Sigmoid colon (tissue), 4 donors: ENCODE results near the gene EVI2B.

ENCODE experiments used
- EP300 ChIP-seq, 4 donors: sonication (generic); formaldehyde crosslinking; IDR thresholded peaks; one replicate each; pipeline ENCODE4 v1.6.1; 2017; ENCODE audit warnings: antibody characterized with exemption in 4 of 4
- POLR2A ChIP-seq, 2 donors: fragments of 450-650 bp; IDR thresholded peaks; one replicate each; pipeline ENCODE4 v1.6.1; 2016; ENCODE audit warnings: antibody characterized with exemption in 2 of 2, mild to moderate bottlenecking in 2 of 2, moderate library complexity in 2 of 2
- POLR2AphosphoS5 ChIP-seq, 4 donors: sonication (generic); formaldehyde crosslinking; IDR thresholded peaks; one replicate each; pipeline ENCODE4 v1.6.1; 2017; ENCODE audit warnings: antibody characterized with exemption in 4 of 4
- TF ChIP-seq, protein P1 (sequence below), 4 experiments: fragments of 450-650 bp in 3 of 4; fragments of 200-600 bp in 1 of 4; IDR thresholded peaks; one replicate each; pipeline ENCODE4 v1.5.1; 2016 to 2019; ENCODE audit warnings: antibody characterized with exemption in 4 of 4, mild to moderate bottlenecking in 3 of 4, moderate library complexity in 2 of 4

GRCh38 chr17:31254654-31255053 is 59.2 kb downstream of the EVI2B start:
- TF ChIP-seq, protein P1, sequence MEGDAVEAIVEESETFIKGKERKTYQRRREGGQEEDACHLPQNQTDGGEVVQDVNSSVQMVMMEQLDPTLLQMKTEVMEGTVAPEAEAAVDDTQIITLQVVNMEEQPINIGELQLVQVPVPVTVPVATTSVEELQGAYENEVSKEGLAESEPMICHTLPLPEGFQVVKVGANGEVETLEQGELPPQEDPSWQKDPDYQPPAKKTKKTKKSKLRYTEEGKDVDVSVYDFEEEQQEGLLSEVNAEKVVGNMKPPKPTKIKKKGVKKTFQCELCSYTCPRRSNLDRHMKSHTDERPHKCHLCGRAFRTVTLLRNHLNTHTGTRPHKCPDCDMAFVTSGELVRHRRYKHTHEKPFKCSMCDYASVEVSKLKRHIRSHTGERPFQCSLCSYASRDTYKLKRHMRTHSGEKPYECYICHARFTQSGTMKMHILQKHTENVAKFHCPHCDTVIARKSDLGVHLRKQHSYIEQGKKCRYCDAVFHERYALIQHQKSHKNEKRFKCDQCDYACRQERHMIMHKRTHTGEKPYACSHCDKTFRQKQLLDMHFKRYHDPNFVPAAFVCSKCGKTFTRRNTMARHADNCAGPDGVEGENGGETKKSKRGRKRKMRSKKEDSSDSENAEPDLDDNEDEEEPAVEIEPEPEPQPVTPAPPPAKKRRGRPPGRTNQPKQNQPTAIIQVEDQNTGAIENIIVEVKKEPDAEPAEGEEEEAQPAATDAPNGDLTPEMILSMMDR (IDR thresholded peaks at IDR 0.05), result no peak
- TF ChIP-seq POLR2A (IDR thresholded peaks at IDR 0.05) (no peak), POLR2AphosphoS5 (IDR thresholded peaks at IDR 0.05) (no peak), EP300 (IDR thresholded peaks at IDR 0.05) (no peak)
